ENCODE measurements around the gene SLC36A3.

GRCh38 chr5:151315998-151316597 lies 12.5 kb upstream of the SLC36A3 start:
- peak; percentile 76 to 90 (median 82) for TF ChIP-seq CTCF (IDR thresholded peaks at IDR 0.05)
- no peak for TF ChIP-seq POLR2A (IDR thresholded peaks at IDR 0.05)

Measured in heart left ventricle (tissue), 13 donors.